ENCODE results near the gene HRNR.

DNA sequence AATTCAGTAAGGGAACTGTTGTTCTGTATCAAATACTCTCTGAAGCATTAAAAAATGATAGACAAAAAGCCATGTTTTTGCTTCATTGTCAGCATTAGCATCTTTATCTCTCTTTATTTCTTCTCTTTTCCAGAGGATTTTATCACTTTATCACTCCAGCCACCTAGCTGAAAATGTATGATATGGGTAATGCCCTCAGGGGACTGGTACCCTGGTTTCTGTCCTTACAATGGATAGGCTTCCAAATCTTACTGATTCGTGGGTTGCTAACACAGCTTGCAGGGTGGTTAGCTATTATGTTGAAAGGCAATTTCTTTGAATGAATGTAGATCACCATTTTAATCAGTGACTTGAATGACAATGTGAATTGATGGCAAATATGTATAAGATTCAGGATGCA is 23.3 kb upstream of the HRNR start:
- TF ChIP-seq, protein P1, sequence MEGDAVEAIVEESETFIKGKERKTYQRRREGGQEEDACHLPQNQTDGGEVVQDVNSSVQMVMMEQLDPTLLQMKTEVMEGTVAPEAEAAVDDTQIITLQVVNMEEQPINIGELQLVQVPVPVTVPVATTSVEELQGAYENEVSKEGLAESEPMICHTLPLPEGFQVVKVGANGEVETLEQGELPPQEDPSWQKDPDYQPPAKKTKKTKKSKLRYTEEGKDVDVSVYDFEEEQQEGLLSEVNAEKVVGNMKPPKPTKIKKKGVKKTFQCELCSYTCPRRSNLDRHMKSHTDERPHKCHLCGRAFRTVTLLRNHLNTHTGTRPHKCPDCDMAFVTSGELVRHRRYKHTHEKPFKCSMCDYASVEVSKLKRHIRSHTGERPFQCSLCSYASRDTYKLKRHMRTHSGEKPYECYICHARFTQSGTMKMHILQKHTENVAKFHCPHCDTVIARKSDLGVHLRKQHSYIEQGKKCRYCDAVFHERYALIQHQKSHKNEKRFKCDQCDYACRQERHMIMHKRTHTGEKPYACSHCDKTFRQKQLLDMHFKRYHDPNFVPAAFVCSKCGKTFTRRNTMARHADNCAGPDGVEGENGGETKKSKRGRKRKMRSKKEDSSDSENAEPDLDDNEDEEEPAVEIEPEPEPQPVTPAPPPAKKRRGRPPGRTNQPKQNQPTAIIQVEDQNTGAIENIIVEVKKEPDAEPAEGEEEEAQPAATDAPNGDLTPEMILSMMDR (IDR thresholded peaks at IDR 0.05; ENCODE audit: low read depth, low read length): no peak
- TF ChIP-seq EZH2phosphoT487 (IDR thresholded peaks at IDR 0.05; ENCODE audit: low read depth): no peak
